ENCODE results near the gene ARHGAP8. TPM values are rescaled to one million over a fixed set of nuclear protein-coding genes. Genes with fewer than 3 reads are reported as not detected.

Gene ARHGAP8
- total and polyA plus RNA-seq, 4 experiments from 2014 or later = 0.67 TPM; not detected in 3

DNA sequence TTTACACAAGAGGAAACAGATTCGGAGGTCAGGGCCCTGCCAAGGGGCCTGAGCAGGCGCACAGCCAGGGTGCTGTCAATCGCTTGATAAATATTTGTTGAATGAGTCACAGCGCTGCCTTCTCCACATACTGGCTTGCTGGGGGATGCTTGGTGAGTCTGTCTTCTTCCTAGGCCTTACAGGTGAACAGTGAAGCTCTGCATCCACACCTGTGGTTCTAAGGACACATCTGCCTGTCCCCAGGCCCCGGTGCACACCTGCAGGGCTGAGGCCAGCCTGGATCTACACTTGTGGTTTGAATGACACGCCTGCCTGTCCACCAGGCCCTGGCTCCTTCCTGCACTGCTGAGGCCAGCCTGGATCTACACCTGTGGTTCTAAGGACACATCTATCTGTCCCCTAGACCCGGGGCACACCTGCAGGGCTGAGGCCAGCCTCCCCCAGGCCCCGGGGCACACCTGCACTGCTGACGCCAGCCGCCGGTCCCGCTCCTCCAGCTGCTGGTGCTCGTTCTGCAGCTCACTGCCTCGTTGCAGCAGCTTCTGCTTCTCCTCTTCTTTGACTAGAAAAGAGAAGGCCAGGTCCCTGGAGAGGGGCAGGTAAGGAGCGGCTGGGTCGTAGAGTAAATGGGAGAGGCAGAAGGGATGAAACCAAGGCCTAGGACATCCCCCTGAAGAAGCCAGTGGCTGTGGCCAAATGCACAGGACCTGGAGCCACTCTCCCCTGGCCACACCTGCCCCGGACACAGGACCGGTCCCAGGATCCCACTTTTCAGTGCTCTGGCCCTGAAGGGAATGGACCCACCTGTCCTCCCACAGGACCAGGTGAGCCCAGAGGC is 132.8 kb downstream of the ARHGAP8 start:
- Histone ChIP-seq H3K36me3 (ENCODE audit: insufficient read depth, low read length) (no peaks in the 10 kb centered on the region), H3K4me3 (ENCODE audit: low read length in 2 of 2) (no peak overlapping the region), H3K4me1 (ENCODE audit: insufficient read depth, low read length) (no peaks in the 10 kb centered on the region), H3K27ac (ENCODE audit: low read depth, low read length) (no peak overlapping the region), H3K9me3 (ENCODE audit: control insufficient read depth in 1 of 2, low read length in 2 of 2) (no peaks in the 10 kb centered on the region), H3K27me3 (ENCODE audit: insufficient read depth, low read length) (no peaks in the 10 kb centered on the region)
- H3K27ac Mint-ChIP-seq = no peak overlapping the region
- no peaks in the 10 kb centered on the region for H3K36me3 Mint-ChIP-seq
- CTCF ChIA-PET (ENCODE audit: partially characterized antibody) = no interaction called here
- POLR2A ChIA-PET (ENCODE audit: partially characterized antibody) = no interaction called here
- H3K4me1 Mint-ChIP-seq = no peaks in the 10 kb centered on the region
- no peaks in the 10 kb centered on the region for H3K9me3 Mint-ChIP-seq
- no peak for DNase-seq
- no peak overlapping the region for H3K4me3 Mint-ChIP-seq
- H3K27me3 Mint-ChIP-seq = peaks cover 0 to 2% of the 10 kb centered on the region in 2 donors
- intact Hi-C loops (cut with micrococcal nuclease) = no loop called here

DNA sequence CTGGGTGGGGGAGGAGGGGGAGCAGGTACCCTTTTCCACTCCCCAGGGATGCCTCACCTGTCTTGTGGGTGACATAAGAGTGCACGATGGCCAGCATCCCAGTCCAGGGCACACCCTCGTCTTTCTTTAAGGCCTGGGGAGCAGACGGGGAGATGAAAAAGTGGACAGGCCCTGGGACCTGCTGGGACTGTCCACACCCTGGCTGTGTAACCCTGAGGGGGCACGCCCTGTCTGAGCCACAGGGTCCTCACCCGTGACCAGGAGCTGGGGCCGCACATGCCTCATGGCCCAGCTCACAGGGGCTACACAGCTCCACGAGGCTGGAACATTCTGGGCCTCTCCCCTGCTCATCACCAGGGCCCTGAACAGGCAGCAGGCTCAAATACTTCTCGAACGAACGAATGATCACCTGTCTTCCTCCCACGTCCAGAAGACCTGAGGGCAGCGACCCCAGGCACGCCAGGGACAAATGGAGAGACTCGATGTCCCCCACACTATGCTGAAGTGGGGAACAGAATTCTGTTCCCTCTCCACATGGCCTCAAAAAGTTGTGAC is 133.5 kb downstream of the ARHGAP8 start:
- DNase-seq = no peak

DNA sequence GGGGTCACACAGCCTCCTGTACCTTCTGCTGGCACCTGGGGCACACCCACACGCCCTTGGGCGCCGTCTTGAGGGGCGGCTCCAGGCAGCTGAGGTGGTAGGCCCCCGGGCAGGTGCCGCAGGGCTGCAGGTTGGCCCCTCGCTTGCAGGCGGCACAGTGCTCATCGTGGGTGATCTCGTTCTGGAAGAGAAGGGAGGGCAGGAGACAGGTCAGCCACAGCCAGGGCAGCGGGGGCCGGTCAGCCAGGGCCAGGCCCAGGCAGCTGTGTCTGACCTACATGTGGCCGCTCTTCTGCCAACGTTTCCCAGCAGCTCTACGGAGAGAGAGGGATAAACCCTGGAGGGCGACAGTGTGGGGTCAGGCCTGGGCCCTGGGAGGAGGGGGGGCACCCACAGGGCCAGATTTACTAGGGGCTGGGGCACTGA is 135.6 kb downstream of the ARHGAP8 start:
- no peak overlapping the region for H3K4me3 ChIP-seq (ENCODE audit: low read length in 2 of 2)
- no peak overlapping the region for H3K27ac ChIP-seq (ENCODE audit: low read depth, low read length)
- H3K36me3 ChIP-seq (ENCODE audit: insufficient read depth, low read length) = no peaks in the 10 kb centered on the region
- Mint-ChIP-seq H3K36me3 (no peaks in the 10 kb centered on the region), H3K4me1 (no peaks in the 10 kb centered on the region), H3K9me3 (peaks cover 0 to 1% (median 0%) of the 10 kb centered on the region in 8 donors), H3K27me3 (peaks cover 0 to 2% of the 10 kb centered on the region in 2 donors), H3K27ac (no peak overlapping the region), H3K4me3 (no peak overlapping the region)
- no peaks in the 10 kb centered on the region for H3K4me1 ChIP-seq (ENCODE audit: insufficient read depth, low read length)
- CTCF ChIA-PET (ENCODE audit: partially characterized antibody) = no interaction called here
- H3K9me3 ChIP-seq (ENCODE audit: control insufficient read depth in 1 of 2, low read length in 2 of 2) = no peaks in the 10 kb centered on the region
- H3K27me3 ChIP-seq (ENCODE audit: insufficient read depth, low read length) = no peaks in the 10 kb centered on the region
- POLR2A ChIA-PET (ENCODE audit: partially characterized antibody) = no interaction called here
- intact Hi-C loops (cut with micrococcal nuclease) = no loop called here
- DNase-seq = no peak

More for the DNA sequence above, 133.5 kb downstream of the ARHGAP8 start:
- CTCF ChIA-PET (ENCODE audit: partially characterized antibody) = interaction anchor here (0.7 kb wide), 1 partner anchor 15 kb away, joined by 3 read pairs; no protein-coding TSS in a partner anchor
- no peaks in the 10 kb centered on the region for H3K9me3 ChIP-seq (ENCODE audit: control insufficient read depth in 1 of 2, low read length in 2 of 2)
- H3K27me3 ChIP-seq (ENCODE audit: insufficient read depth, low read length) = no peaks in the 10 kb centered on the region
- H3K36me3 ChIP-seq (ENCODE audit: insufficient read depth, low read length) = no peaks in the 10 kb centered on the region
- H3K9me3 Mint-ChIP-seq = no peaks in the 10 kb centered on the region
- no peak overlapping the region for H3K4me3 Mint-ChIP-seq
- no peak overlapping the region for H3K4me3 ChIP-seq (ENCODE audit: low read length in 2 of 2)
- no peak overlapping the region for H3K27ac ChIP-seq (ENCODE audit: low read depth, low read length)
- intact Hi-C loops (cut with micrococcal nuclease) = no loop called here
- H3K36me3 Mint-ChIP-seq = no peaks in the 10 kb centered on the region
- H3K4me1 ChIP-seq (ENCODE audit: insufficient read depth, low read length) = no peaks in the 10 kb centered on the region
- peaks cover 0 to 2% of the 10 kb centered on the region in 2 donors for H3K27me3 Mint-ChIP-seq
- POLR2A ChIA-PET (ENCODE audit: partially characterized antibody) = no interaction called here
- no peak overlapping the region for H3K27ac Mint-ChIP-seq
- H3K4me1 Mint-ChIP-seq = no peaks in the 10 kb centered on the region

DNA sequence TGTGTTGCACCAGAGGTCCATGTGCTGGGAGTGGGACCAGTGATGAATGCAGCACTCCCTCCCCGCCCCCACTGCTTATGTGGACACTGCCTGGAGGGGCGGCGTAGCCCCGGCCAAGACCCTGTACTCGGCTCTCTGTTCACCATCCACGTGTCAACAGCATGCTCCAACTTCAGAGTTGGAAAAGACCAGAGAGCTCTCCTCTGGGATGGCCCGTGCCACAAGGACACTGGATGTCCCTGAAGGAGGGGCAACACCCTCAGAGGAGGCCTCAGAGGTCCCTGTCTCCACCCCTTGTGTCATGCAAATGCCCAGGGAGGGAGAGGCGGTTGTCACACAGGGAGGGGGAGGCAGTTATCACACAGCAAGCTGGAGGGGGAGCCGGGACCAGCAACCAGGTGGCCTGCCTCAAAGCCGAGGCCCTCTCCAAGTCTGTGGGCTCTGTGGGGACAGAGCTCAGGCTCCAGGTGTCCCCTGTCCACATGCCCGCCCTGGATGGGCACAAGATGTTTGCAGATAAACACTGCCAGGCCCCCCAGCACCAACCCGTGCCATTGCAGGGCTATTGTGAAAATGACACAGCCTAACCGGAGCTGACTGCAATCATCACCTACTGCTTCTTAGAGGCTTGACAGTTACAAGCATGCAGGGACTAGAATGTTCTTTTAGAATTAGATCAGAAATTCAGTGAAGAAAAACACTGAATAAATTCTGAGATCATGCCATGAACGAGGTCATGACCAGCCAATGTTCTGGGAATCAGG is 136.3 kb downstream of the ARHGAP8 start:
- Histone ChIP-seq H3K9me3 (ENCODE audit: control insufficient read depth in 1 of 2, low read length in 2 of 2) (no peaks in the 10 kb centered on the region), H3K27me3 (ENCODE audit: insufficient read depth, low read length) (no peaks in the 10 kb centered on the region), H3K27ac (ENCODE audit: low read depth, low read length) (no peak overlapping the region), H3K4me1 (ENCODE audit: insufficient read depth, low read length) (no peaks in the 10 kb centered on the region), H3K36me3 (ENCODE audit: insufficient read depth, low read length) (no peaks in the 10 kb centered on the region), H3K4me3 (ENCODE audit: low read length in 2 of 2) (no peak overlapping the region)
- POLR2A ChIA-PET (ENCODE audit: partially characterized antibody) = no interaction called here
- H3K27ac Mint-ChIP-seq = no peak overlapping the region
- intact Hi-C loops (cut with micrococcal nuclease) = no loop called here
- DNase-seq = no peak
- no peaks in the 10 kb centered on the region for H3K4me1 Mint-ChIP-seq
- no peaks in the 10 kb centered on the region for H3K36me3 Mint-ChIP-seq
- H3K27me3 Mint-ChIP-seq = peaks cover 0 to 2% of the 10 kb centered on the region in 2 donors
- no peak overlapping the region for H3K4me3 Mint-ChIP-seq
- H3K9me3 Mint-ChIP-seq = peaks cover 0 to 1% (median 0%) of the 10 kb centered on the region in 8 donors
- CTCF ChIA-PET (ENCODE audit: partially characterized antibody) = interaction anchor here (0.6 kb wide), 1 partner anchor 1848 kb away, joined by 3 read pairs; no protein-coding TSS in a partner anchor

DNA sequence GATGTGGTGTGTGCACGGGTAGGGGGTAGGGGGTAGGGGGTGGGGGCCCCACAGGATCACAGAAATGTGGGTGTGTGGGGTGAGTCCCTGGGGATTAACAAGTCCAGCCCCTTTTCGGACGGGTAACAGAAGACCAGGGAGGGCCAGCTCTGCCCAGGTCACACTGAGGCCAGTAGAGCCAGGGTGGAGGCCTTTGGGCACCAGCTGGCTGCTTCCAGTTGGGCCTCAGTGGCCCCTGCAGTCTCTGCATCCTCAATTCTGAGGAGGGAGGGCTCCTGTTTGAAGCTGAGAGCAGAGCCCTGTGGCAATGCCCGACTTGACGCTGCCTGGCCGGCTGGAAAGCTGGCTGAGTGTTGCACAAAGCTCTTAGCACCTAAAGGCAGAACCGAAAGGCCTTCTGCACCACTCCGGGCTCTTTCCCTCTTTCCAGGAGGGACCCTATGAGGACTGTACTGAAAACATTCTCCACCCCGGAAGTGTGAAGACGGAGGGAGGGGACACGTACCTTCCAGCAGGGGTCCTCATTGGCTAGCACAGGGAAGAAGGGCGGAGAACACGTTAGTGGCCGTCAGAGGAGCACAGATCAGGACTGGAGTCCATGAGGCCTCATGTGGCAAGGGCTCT is 137.0 kb downstream of the ARHGAP8 start:
- Mint-ChIP-seq H3K9me3 (peaks cover 0 to 1% (median 0%) of the 10 kb centered on the region in 8 donors), H3K4me3 (no peak overlapping the region), H3K27me3 (peaks cover 0 to 2% of the 10 kb centered on the region in 2 donors), H3K4me1 (no peaks in the 10 kb centered on the region), H3K36me3 (no peaks in the 10 kb centered on the region), H3K27ac (no peak overlapping the region)
- no peaks in the 10 kb centered on the region for H3K9me3 ChIP-seq (ENCODE audit: control insufficient read depth in 1 of 2, low read length in 2 of 2)
- no peaks in the 10 kb centered on the region for H3K4me1 ChIP-seq (ENCODE audit: insufficient read depth, low read length)
- H3K36me3 ChIP-seq (ENCODE audit: insufficient read depth, low read length) = no peaks in the 10 kb centered on the region
- no peaks in the 10 kb centered on the region for H3K27me3 ChIP-seq (ENCODE audit: insufficient read depth, low read length)
- DNase-seq = no peak
- intact Hi-C loops (cut with micrococcal nuclease) = no loop called here
- POLR2A ChIA-PET (ENCODE audit: partially characterized antibody) = no interaction called here
- H3K27ac ChIP-seq (ENCODE audit: low read depth, low read length) = no peak overlapping the region
- H3K4me3 ChIP-seq (ENCODE audit: low read length in 2 of 2) = no peak overlapping the region
- CTCF ChIA-PET (ENCODE audit: partially characterized antibody) = no interaction called here

DNA sequence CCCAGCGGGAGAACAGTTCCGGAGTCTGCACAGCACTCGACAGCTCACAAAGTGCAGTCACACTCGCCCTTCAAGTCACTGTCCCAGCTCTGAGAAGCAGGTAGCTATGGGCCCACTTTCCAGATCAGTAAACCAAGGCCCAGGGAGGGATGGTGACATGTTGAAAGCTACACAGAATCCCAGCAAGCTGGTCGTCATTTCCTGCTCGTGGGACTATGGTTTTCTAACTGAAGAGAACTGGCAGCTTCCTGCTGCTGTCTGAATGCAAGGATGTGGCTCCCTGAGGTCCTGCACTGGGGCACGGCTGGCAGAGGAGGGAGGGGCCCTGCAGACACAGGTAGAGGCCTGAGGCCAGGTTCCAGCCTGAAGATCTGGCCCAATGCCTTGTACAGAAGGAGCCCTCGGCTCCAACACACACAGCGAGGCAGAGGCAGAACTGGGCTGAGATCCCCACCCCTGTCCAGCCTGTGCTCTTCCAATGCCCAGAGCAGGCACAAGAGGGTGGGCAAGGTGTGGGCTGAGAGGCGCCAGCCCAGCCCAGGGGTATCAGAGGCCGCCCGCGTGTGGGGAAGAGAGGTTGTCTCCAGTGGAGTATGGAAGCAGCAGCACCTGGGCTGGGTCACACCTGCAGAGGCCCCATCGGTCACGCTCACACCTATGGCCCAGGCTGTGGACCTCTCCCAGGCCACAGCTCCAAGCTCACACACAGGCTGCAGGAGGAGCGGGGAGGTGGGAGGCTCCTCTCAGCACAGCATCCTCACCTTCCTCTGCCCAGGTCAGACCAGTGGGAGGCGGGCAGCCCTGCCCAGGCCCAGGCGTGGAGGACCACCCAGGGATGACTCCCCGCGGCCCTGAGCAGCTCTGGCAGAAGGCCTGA is 138.3 kb downstream of the ARHGAP8 start:
- Histone ChIP-seq H3K9me3 (ENCODE audit: control insufficient read depth in 1 of 2, low read length in 2 of 2) (no peaks in the 10 kb centered on the region), H3K36me3 (ENCODE audit: insufficient read depth, low read length) (no peaks in the 10 kb centered on the region), H3K4me1 (ENCODE audit: insufficient read depth, low read length) (no peaks in the 10 kb centered on the region), H3K4me3 (ENCODE audit: low read length in 2 of 2) (no peak overlapping the region), H3K27me3 (ENCODE audit: insufficient read depth, low read length) (no peaks in the 10 kb centered on the region), H3K27ac (ENCODE audit: low read depth, low read length) (no peak overlapping the region)
- CTCF ChIA-PET (ENCODE audit: partially characterized antibody) = no interaction called here
- POLR2A ChIA-PET (ENCODE audit: partially characterized antibody) = no interaction called here
- Mint-ChIP-seq H3K9me3 (peaks cover 0 to 1% (median 0%) of the 10 kb centered on the region in 8 donors), H3K27me3 (peaks cover 0 to 2% of the 10 kb centered on the region in 2 donors), H3K4me1 (no peaks in the 10 kb centered on the region), H3K27ac (no peak overlapping the region), H3K36me3 (no peaks in the 10 kb centered on the region), H3K4me3 (no peak overlapping the region)
- no peak for DNase-seq
- intact Hi-C loops (cut with micrococcal nuclease) = no loop called here
